Pancreas (tissue), 10 donors: ENCODE results near the gene EYA3. TPM values are rescaled to one million over a fixed set of nuclear protein-coding genes. Genes with fewer than 3 reads are reported as not detected.

Experiments
- ATAC-seq, 4 donors: fragments of 200-7000 bp; cut with Tn5 transposase; one replicate each; pipeline versions ENCODE4 v1.8.0 to v1.9.1; 2020; ENCODE audit warnings: mild to moderate bottlenecking in 4 of 4, moderate library complexity in 4 of 4
- DNase-seq, 6 donors: peaks; one replicate each; pipeline ENCODE4 v3.0.0-alpha.2; 2020
- FAIRE-seq: peaks from 2 replicates; lab custom pipeline; 2012; peaks lifted over from hg19 to GRCh38; lab: Jason Lieb, UNC
- H3K27ac ChIP-seq, 4 donors: fragments of 200-600 bp; sonication (generic); 1 replicate in 3 of 4; 2 replicates in 1 of 4; pipeline versions ENCODE4 v1.5.0 to v1.8.0; 2020
- H3K27me3 ChIP-seq, 4 donors: fragments of 200-600 bp; one replicate each; pipeline ENCODE4 v1.8.0; 2021
- H3K36me3 ChIP-seq, 3 donors: fragments of 200-600 bp; sonication (generic) in 1 of 3; one replicate each; pipeline versions ENCODE4 v1.5.0 to v1.8.0; 2020 to 2021
- H3K4me1 ChIP-seq, 3 donors: fragments of 200-600 bp; one replicate each; pipeline ENCODE4 v1.8.0; 2021
- H3K4me3 ChIP-seq, 4 donors: fragments of 200-600 bp; sonication (generic) in 2 of 4; one replicate each; pipeline versions ENCODE4 v1.5.0 to v1.8.0; 2020 to 2021
- H3K9me3 ChIP-seq, 4 donors: fragments of 200-600 bp; one replicate each; pipeline ENCODE4 v1.8.0; 2021
- CTCF ChIP-seq, 4 donors: fragments of 200-600 bp; sonication (generic) in 3 of 4; IDR thresholded peaks; one replicate each; pipeline versions ENCODE4 v1.5.0 to v1.8.0; 2021; ENCODE audit warnings: antibody characterized with exemption in 4 of 4
- WGBS, 2 donors: extraction: QIAGEN DNeasy Blood & Tissue Kit; methylation state at CpG; one replicate each; pipeline ENCODE4 v1.1.7; 2013; 5-methylcytosine and 5-hydroxymethylcytosine counted together
- intact Hi-C, 3 donors: fragments of 100-400 bp; cut with DNase I; formaldehyde crosslinking; loops; one replicate each; pipeline versions ENCODE4 v1.11.1 to v1.14.2; 2022
- polyA plus RNA-seq, 2 donors: library from polyadenylated mRNA; stranded (reverse); fragments of 200-250 nt; gene quantifications; one replicate each; pipeline ENCODE4 v1.2.3, GENCODE V29; 2013
- total RNA-seq, 6 donors: library from RNA; stranded (reverse); fragmentation: NEBNext Ultra II Directional in 4 of 6; extraction: Animal tissue kit (Norgen Biotek cat#: 25700) in 4 of 6; gene quantifications; one replicate each; pipeline versions ENCODE4 v1.2.1 to v1.2.4, GENCODE V29; 2021 to 2023
- donor health status: healthy with polysubstance abuse.
- donor health status: DM: no; HTN: no; CAD: no; lungs with moderate emphysema.
- donor health status: DM: no; HTN: no; CAD: no.
- donor health status: control.
- donor health status: control.
- donor health status: Bipolar disorder and iron deficiency.
- donor health status: DM: yes; HTN: yes; CAD: no.
- donor health status: DM: no; HTN: no; CAD: no.
- donor health status: DM: no; HTN: no; CAD: no.
- donor health status: DM: yes; HTN: yes; CAD: no.

Gene EYA3
- total and polyA plus RNA-seq, 8 donors = 3.4 to 14.6 (median 6.9) TPM

- Histone ChIP-seq H3K4me3 (no peak overlapping the region), H3K9me3 (no peaks in the 10 kb centered on the region), H3K36me3 (no peaks in the 10 kb centered on the region), H3K4me1 (no peaks in the 10 kb centered on the region), H3K27me3 (no peaks in the 10 kb centered on the region), H3K27ac (no peak overlapping the region)
- DNase-seq = no peak
- intact Hi-C loops = no loop called here
- ATAC-seq = no peak
- TF ChIP-seq CTCF (IDR thresholded peaks at IDR 0.05) = no peak
- FAIRE-seq = no peak
- WGBS, 2 donors = 87% methylated on average over 8 of the region's 8 CpGs
Observed at GRCh38 chr1:28119556-28119955, 31.1 kb upstream of the EYA3 start.

- H3K27me3 ChIP-seq = no peaks in the 10 kb centered on the region
- H3K27ac ChIP-seq = no peak overlapping the region
- intact Hi-C loops = no loop called here
- FAIRE-seq (no peak), ATAC-seq (no peak), DNase-seq (no peak)
- no peaks in the 10 kb centered on the region for H3K4me1 ChIP-seq
- 65 to 80% methylated on average over 5 of the region's 5 CpGs for WGBS, 2 donors
- no peak overlapping the region for H3K4me3 ChIP-seq
- no peaks in the 10 kb centered on the region for H3K36me3 ChIP-seq
- no peak for TF ChIP-seq CTCF (IDR thresholded peaks at IDR 0.05)
- H3K9me3 ChIP-seq = no peaks in the 10 kb centered on the region
Observed at GRCh38 chr1:28118640-28119307, 30.4 kb upstream of the EYA3 start.

- Histone ChIP-seq H3K4me3 (no peak overlapping the region), H3K36me3 (no peaks in the 10 kb centered on the region), H3K27ac (peak overlapping the region in 1 of 4 donors; percentile 39), H3K9me3 (no peaks in the 10 kb centered on the region), H3K4me1 (no peaks in the 10 kb centered on the region), H3K27me3 (no peaks in the 10 kb centered on the region)
- 42 to 45% methylated on average over 4 of the region's 4 CpGs for WGBS, 2 donors
- no peak for FAIRE-seq
- DNase-seq = peak in 1 of 6 donors; percentile 38
- intact Hi-C loops = no loop called here
- TF ChIP-seq CTCF (IDR thresholded peaks at IDR 0.05) = no peak
- peak in 1 of 4 donors; percentile 63 for ATAC-seq
Observed at GRCh38 chr1:28115267-28115666, 26.9 kb upstream of the EYA3 start.

GRCh38 chr1:28114844-28115243 lies 26.4 kb upstream of the EYA3 start:
- no peaks in the 10 kb centered on the region for H3K9me3 ChIP-seq
- intact Hi-C loops = no loop called here
- H3K27ac ChIP-seq = peak overlapping the region in 1 of 4 donors; percentile 2
- WGBS, 2 donors = 69 to 86% methylated on average over 2 of the region's 2 CpGs
- H3K36me3 ChIP-seq = no peaks in the 10 kb centered on the region
- TF ChIP-seq CTCF (IDR thresholded peaks at IDR 0.05) = no peak
- ATAC-seq (no peak), FAIRE-seq (no peak), DNase-seq (no peak)
- no peaks in the 10 kb centered on the region for H3K27me3 ChIP-seq
- H3K4me1 ChIP-seq = no peaks in the 10 kb centered on the region
- H3K4me3 ChIP-seq = no peak overlapping the region

GRCh38 chr1:28113242-28113572 lies 24.8 kb upstream of the EYA3 start:
- ATAC-seq = no peak
- Histone ChIP-seq H3K36me3 (no peaks in the 10 kb centered on the region), H3K4me1 (no peaks in the 10 kb centered on the region), H3K27ac (no peak overlapping the region), H3K4me3 (no peak overlapping the region), H3K9me3 (no peaks in the 10 kb centered on the region), H3K27me3 (no peaks in the 10 kb centered on the region)
- intact Hi-C loops = no loop called here
- TF ChIP-seq CTCF (IDR thresholded peaks at IDR 0.05) = no peak
- WGBS, 2 donors = 69 to 79% methylated on average over 3 of the region's 3 CpGs
- FAIRE-seq = no peak
- no peak for DNase-seq
